ENCODE results near the gene METRN.

The METRN gene

DNA sequence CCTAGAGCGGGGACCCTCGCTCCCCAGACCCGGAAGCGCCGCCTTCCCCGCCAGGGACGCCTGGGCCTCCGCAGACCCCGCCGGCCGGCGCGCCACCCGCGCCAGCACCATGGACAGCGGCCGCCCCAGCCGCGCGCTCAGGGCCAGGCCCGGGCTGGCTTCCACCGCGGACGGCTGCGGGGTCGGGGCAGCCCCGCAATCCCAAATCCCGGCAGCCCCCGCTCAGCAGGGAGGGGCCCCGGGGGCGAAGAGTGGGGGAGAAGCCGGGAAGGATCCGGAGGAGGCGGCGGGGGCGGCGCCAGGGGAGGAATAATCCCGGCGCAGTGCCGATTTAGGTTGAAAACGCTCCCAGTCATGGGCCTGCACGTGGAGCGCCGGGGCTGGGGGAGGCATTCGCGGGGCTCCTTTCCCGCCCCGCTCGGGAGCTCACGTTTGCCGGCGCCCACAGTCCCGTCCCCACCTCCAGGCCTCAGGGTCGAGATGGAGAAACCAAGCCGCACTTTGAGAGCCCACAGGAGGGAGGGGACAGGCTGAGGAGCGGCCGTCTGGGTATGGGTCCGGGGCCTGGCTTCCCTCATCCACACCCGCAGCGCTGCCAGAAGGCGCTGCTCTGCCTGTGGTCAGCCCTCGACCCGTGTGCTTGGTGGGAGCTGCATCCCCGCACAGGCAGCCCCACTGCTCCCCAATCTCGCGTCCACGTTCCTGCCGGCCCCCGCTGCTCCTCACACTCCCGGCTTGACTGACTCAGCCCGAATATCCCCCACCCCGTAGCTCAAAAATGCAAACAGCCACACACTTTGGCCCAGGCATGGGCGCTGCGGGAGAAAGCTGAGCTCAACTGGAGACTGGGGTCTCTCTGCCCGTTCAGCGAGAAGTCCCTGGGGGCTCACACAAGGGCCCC, 14.0 kb upstream of the METRN start:
- DNase-seq (ENCODE audit: low spot score): peak; percentile 67
- in situ Hi-C loops (cut with MboI; ENCODE audit: low pct_unique_long_range_greater_than_20kb, low sequenced_read_pairs, unreplicated experiment): no loop called here
- TF ChIP-seq, protein P1, sequence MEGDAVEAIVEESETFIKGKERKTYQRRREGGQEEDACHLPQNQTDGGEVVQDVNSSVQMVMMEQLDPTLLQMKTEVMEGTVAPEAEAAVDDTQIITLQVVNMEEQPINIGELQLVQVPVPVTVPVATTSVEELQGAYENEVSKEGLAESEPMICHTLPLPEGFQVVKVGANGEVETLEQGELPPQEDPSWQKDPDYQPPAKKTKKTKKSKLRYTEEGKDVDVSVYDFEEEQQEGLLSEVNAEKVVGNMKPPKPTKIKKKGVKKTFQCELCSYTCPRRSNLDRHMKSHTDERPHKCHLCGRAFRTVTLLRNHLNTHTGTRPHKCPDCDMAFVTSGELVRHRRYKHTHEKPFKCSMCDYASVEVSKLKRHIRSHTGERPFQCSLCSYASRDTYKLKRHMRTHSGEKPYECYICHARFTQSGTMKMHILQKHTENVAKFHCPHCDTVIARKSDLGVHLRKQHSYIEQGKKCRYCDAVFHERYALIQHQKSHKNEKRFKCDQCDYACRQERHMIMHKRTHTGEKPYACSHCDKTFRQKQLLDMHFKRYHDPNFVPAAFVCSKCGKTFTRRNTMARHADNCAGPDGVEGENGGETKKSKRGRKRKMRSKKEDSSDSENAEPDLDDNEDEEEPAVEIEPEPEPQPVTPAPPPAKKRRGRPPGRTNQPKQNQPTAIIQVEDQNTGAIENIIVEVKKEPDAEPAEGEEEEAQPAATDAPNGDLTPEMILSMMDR (IDR thresholded peaks at IDR 0.05; ENCODE audit: extremely low read depth, insufficient read depth, missing control alignments): no peak

DNA sequence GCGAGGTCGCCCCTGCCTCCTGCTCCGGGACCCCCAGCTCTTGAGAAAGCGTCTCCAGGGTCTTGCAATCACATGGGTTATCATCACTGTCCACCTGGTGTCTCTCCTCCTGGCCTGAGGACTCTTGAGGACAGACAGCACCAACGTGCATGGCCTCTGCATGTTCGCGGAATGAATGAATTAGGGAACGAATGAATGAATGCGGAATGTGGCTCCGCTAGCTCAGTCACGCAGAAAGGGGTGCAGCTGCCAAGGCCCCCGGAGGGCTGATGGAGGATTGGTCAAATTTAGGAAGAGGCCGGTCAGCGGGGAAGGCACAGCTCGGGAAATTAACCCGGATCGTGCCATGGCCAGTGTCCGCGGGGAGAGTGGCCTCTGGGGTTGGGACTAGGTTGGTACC, 12.6 kb upstream of the METRN start:
- TF ChIP-seq, protein P1 (IDR thresholded peaks at IDR 0.05; ENCODE audit: extremely low read depth, insufficient read depth, missing control alignments): no peak
- in situ Hi-C loops (cut with MboI; ENCODE audit: low pct_unique_long_range_greater_than_20kb, low sequenced_read_pairs, unreplicated experiment): no loop called here
- no peak for DNase-seq (ENCODE audit: low spot score)

DNA sequence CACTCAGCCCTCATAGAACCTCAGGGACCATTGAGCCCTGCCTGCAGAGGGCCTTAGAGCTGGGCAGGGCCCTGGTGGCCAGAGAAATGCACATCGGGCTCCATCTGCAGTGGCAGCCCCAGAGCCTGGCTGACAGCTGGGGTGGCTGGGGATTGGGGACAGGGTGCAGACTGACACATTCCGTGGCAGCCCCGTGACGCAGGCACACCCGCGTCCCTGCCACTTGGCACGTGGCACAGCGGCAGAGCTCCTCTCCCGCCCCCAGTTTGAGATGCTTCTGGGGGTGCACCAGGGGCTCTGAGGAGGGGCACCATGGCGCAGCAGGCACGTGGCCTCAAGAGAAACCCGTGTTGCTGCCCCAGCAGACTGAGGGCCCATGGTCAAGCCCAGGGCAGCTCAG, 11.5 kb upstream of the METRN start:
- in situ Hi-C loops (cut with MboI; ENCODE audit: low pct_unique_long_range_greater_than_20kb, low sequenced_read_pairs, unreplicated experiment): no loop called here

DNA sequence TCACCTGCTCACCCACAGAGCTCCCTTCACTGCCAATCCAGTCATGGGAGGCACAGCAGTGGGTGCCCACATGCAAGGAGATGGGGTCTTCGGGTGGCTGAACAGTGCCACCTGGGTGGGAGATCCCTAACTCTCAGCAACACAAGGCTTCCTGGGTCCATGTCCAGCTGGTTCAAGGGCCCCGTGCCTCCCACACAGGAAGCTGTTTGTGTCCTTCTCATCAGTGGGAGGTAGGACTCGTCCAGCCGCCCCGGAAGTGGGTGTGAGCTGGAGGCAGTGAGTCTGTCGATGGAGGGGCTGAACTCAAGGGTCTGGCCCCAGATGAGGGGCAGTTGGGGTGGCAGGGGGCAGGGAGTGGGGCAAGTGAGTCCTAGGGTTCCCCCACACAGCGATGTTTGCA, 10.9 kb upstream of the METRN start:
- in situ Hi-C loops (cut with MboI; ENCODE audit: low pct_unique_long_range_greater_than_20kb, low sequenced_read_pairs, unreplicated experiment): no loop called here
- no peak for DNase-seq (ENCODE audit: low spot score)
- TF ChIP-seq, protein P1 (IDR thresholded peaks at IDR 0.05; ENCODE audit: extremely low read depth, insufficient read depth, missing control alignments): no peak

More for the DNA sequence above, 11.5 kb upstream of the METRN start:
- DNase-seq (ENCODE audit: low spot score): no peak
- TF ChIP-seq, protein P1 (IDR thresholded peaks at IDR 0.05; ENCODE audit: extremely low read depth, insufficient read depth, missing control alignments): no peak

DNA sequence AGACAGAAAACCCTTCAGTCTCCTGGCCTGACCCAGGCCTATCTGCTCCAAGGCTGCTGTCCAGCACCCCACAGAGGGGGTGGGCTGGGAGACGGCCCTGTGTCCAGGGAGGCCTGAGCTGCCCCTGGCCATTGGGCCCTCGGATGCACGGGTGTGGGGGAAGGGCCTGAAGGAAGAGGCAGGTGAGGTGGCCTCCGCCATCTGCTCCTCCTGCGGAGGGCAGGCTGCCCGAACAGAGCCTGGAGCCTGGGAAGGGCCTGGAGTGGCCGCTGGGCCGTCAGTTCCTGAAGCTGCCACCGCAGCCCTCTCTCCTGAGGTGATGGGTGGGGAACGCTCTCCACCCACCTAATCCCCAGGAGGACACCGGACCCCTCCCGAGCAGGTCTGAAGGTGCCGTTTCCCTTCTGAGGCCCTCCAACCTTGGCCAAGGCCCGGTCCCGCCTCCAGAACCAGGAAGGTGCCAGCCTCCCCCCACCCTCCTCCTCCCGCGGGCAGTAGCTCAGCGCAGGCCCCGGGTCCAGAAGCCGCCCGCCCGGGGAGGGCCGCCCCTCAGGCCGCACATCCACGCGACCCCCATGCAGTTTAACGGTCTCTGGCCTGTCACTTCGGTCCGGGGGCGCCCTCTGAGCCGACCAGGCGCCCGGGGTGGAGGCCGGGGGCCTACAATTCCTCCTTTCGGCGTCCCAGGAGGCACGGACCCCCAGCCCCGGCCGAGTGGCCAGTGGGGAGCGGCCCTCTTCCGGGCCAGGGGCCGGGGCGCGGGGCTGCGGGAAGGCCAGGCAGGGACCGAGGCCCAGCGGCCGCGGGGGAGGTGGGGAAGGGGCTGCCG, 10.2 kb upstream of the METRN start:
- in situ Hi-C loops (cut with MboI; ENCODE audit: low pct_unique_long_range_greater_than_20kb, low sequenced_read_pairs, unreplicated experiment): no loop called here
- TF ChIP-seq, protein P1 (IDR thresholded peaks at IDR 0.05; ENCODE audit: extremely low read depth, insufficient read depth, missing control alignments): no peak
- no peak for DNase-seq (ENCODE audit: low spot score)

DNA sequence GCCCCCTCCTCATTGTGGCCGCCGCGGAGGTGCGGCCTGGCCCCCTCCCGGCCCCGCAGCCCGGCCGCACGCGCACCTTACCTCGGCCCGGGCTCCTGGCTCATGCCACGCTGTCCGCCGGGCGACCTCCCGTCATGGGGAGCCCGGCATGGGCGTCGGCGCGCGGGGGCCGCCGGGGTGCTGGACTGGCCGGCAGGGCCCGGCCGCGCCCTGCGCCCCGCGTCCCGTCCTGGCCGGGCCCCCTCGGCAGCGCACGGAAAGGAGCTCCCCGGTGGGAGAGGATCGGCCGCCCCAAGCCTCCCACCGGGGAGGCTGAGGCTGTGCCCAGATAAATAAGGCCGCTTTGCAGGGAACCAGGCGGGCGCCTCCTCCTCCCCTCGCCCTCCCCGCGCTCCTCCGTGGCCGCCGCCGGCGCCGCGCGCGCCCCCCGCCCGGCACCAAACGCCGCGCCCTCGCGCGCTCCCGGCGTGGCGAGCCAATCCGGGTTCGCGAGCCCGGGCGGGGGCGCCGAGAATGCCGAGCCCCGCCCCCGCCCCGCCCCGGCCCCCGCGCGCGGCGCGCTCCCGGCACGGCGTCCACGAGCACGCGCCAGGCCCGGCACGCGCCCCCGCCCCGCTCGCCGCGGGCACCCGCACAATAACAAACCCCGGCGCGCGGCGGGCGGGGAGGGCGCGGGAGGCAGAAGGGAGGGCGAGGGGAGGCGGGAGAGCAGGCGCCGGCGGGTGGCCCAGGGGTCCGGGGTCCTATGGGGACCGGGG, 9.3 kb upstream of the METRN start, which contains the start of gene FBXL16:
TSS of gene FBXL16 (minus strand) at position 371 of the 758 bp plus-strand sequence. CDS start 8,396 bp downstream, outside the sequence.
- no peak for DNase-seq (ENCODE audit: low spot score)
- in situ Hi-C loops (cut with MboI; ENCODE audit: low pct_unique_long_range_greater_than_20kb, low sequenced_read_pairs, unreplicated experiment): no loop called here
- TF ChIP-seq, protein P1 (IDR thresholded peaks at IDR 0.05; ENCODE audit: extremely low read depth, insufficient read depth, missing control alignments): no peak
